ENCODE results near the gene NOVA2.

NOVA2 gene

GRCh38 chr19:45889210-45889885, 84.3 kb downstream of the NOVA2 start:
- DNase-seq: no peak

GRCh38 chr19:45887200-45887710, 86.4 kb downstream of the NOVA2 start:
- DNase-seq: no peak

- DNase-seq: peak; percentile 95
These were observed 87.1 kb downstream of the NOVA2 start for GRCh38 chr19:45886427-45887199.

GRCh38 chr19:45885556-45886426, 87.9 kb downstream of the NOVA2 start, which contains the start of gene IRF2BP1:
Gene IRF2BP1 (minus strand): TSS chr19:45886141. CDS start chr19:45885774, 367 bp downstream.
- DNase-seq: peak; percentile 92

- DNase-seq: no peak
These were observed 88.7 kb downstream of the NOVA2 start for GRCh38 chr19:45884682-45885555.

GRCh38 chr19:45883881-45884681, 89.6 kb downstream of the NOVA2 start:
- no peak for DNase-seq
